ENCODE measurements around the gene SLC13A5.
"Not testable (repeated sequence)": the region's sequence is repeated elsewhere in the genome, so short reads cannot be mapped to it uniquely, and the experiment has no call there.

SLC13A5 gene

DNA sequence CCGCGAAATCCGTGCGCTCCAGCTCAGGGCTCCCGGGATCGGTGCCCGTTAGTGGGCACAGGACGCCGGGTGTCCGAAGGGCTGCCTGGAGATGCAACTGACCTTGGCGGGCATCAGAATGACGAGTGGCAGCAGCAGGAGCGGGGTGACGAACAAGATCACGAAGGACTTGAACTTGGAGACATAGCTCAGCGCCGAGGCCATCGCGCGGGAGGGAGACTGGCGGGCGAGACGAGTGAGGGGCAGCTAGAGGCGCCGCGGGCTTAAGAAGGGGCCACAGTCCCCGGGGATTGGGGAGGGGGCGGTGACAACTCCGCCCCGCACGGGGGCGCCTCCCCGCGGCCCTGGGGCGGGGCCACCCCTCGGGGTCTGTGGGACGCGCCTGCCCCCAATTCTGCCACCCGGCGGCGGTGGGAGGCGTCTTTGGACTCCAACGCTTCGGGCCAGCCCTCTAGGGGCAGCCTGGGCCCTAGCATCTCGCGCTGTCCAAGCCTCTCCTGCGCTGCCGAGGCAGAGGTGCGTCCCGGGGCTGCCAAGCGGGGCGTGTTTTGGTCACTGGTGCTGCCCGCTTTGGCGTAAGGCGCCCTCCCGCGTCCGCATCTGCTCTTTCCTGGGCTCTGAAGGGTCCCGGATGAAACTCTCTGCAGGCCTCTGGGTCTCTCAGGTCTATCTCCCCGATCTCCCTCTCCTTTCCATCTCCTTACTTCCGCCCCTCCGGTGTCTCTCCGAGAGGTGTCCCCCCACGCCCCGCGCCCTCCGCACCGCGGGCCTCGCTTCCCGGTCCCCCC lies at the start of gene SLC13A5:
Gene SLC13A5, minus strand, starts transcription at position 240 of the 788 bp plus-strand sequence. Its CDS starts 36 bp downstream, at position 204.
- in situ Hi-C loops (cut with MboI; ENCODE audit: low sequenced_read_pairs), result no loop called here
- H3K36me3 ChIP-seq (replicated peaks), result no peaks in the 10 kb centered on the region
- H3K9me3 ChIP-seq, result no peaks in the 10 kb centered on the region
- H3K4me1 ChIP-seq, result no peaks in the 10 kb centered on the region
- peak; percentile 18 to 71 for DNase-seq (ENCODE audit: low spot score in 2 of 2)
- no peaks in the 10 kb centered on the region for H3K27me3 ChIP-seq (ENCODE audit: low read depth)
- peak within 1 kb of the TSS; percentile 14 for H3K4me3 ChIP-seq

GRCh38 chr17:6761779-6762178 lies 48.6 kb upstream of the SLC13A5 start:
- no peaks in the 10 kb centered on the region for H3K27me3 ChIP-seq (ENCODE audit: low read depth)

GRCh38 chr17:6757747-6758146 lies 44.6 kb upstream of the SLC13A5 start:
- no peaks in the 10 kb centered on the region for H3K36me3 ChIP-seq (replicated peaks)
- H3K4me3 ChIP-seq, result no peak overlapping the region

More at GRCh38 chr17:6761779-6762178, 48.6 kb upstream of the SLC13A5 start:
- no peaks in the 10 kb centered on the region for H3K4me1 ChIP-seq
- H3K36me3 ChIP-seq (replicated peaks), result no peaks in the 10 kb centered on the region
- no peaks in the 10 kb centered on the region for H3K9me3 ChIP-seq
- DNase-seq (ENCODE audit: low spot score in 2 of 2), result no peak
- no peak overlapping the region for H3K4me3 ChIP-seq
- in situ Hi-C loops (cut with MboI; ENCODE audit: low sequenced_read_pairs), result no loop called here

GRCh38 chr17:6756425-6757031 lies 43.4 kb upstream of the SLC13A5 start:
- Histone ChIP-seq H3K27me3 (ENCODE audit: low read depth) (no peaks in the 10 kb centered on the region), H3K4me1 (no peaks in the 10 kb centered on the region), H3K36me3 (replicated peaks) (no peaks in the 10 kb centered on the region), H3K9me3 (no peaks in the 10 kb centered on the region), H3K4me3 (no peak overlapping the region)
- DNase-seq (ENCODE audit: low spot score in 2 of 2), result no peak
- in situ Hi-C loops (cut with MboI; ENCODE audit: low sequenced_read_pairs), result no loop called here

More at GRCh38 chr17:6757747-6758146, 44.6 kb upstream of the SLC13A5 start:
- DNase-seq (ENCODE audit: low spot score in 2 of 2), result no peak
- no peaks in the 10 kb centered on the region for H3K27me3 ChIP-seq (ENCODE audit: low read depth)
- no peaks in the 10 kb centered on the region for H3K4me1 ChIP-seq
- no peaks in the 10 kb centered on the region for H3K9me3 ChIP-seq
- in situ Hi-C loops (cut with MboI; ENCODE audit: low sequenced_read_pairs), result no loop called here

- in situ Hi-C loops (cut with MboI; ENCODE audit: low sequenced_read_pairs), result no loop called here
- Histone ChIP-seq H3K27me3 (ENCODE audit: low read depth) (no peaks in the 10 kb centered on the region; the same call in 1 of the 2 replicates), H3K36me3 (replicated peaks) (no peaks in the 10 kb centered on the region), H3K9me3 (no peaks in the 10 kb centered on the region), H3K4me1 (no peaks in the 10 kb centered on the region), H3K4me3 (no peak within 1 kb of the TSS)
- no peak for DNase-seq (ENCODE audit: low spot score in 2 of 2)
Measured at GRCh38 chr17:6755731-6756184, 42.6 kb upstream of the SLC13A5 start, which contains the start of gene XAF1. Gene XAF1, plus strand, starts transcription at chr17:6756046. Its CDS starts 33 bp downstream, at chr17:6756079.

- Histone ChIP-seq H3K27me3 (ENCODE audit: low read depth) (peaks cover 4% of the 10 kb centered on the region; the same call in 1 of the 2 replicates), H3K4me1 (no peaks in the 10 kb centered on the region), H3K4me3 (no peak overlapping the region), H3K36me3 (replicated peaks) (no peaks in the 10 kb centered on the region), H3K9me3 (no peaks in the 10 kb centered on the region)
- no peak for DNase-seq (ENCODE audit: low spot score in 2 of 2)
- in situ Hi-C loops (cut with MboI; ENCODE audit: low sequenced_read_pairs), result no loop called here
Measured at GRCh38 chr17:6755281-6755680, 42.1 kb upstream of the SLC13A5 start.

GRCh38 chr17:6753546-6753945 lies 40.4 kb upstream of the SLC13A5 start:
- H3K4me3 ChIP-seq, result no peak overlapping the region

GRCh38 chr17:6753006-6753445 lies 39.9 kb upstream of the SLC13A5 start:
- no peak for DNase-seq (ENCODE audit: low spot score in 2 of 2)
- no peaks in the 10 kb centered on the region for H3K36me3 ChIP-seq (replicated peaks)
- no peak overlapping the region for H3K4me3 ChIP-seq
- in situ Hi-C loops (cut with MboI; ENCODE audit: low sequenced_read_pairs), result no loop called here
- no peaks in the 10 kb centered on the region for H3K9me3 ChIP-seq
- H3K4me1 ChIP-seq, result no peaks in the 10 kb centered on the region
- peaks cover 4% of the 10 kb centered on the region; the same call in 1 of the 2 replicates for H3K27me3 ChIP-seq (ENCODE audit: low read depth)

More at GRCh38 chr17:6753546-6753945, 40.4 kb upstream of the SLC13A5 start:
- Histone ChIP-seq H3K9me3 (no peaks in the 10 kb centered on the region), H3K27me3 (ENCODE audit: low read depth) (peaks cover 4% of the 10 kb centered on the region; the same call in 1 of the 2 replicates), H3K4me1 (no peaks in the 10 kb centered on the region), H3K36me3 (replicated peaks) (no peaks in the 10 kb centered on the region)
- DNase-seq (ENCODE audit: low spot score in 2 of 2), result no peak
- in situ Hi-C loops (cut with MboI; ENCODE audit: low sequenced_read_pairs), result no loop called here

GRCh38 chr17:6752068-6752909 lies 39.1 kb upstream of the SLC13A5 start:
- Histone ChIP-seq H3K27me3 (ENCODE audit: low read depth) (peaks cover 4% of the 10 kb centered on the region; the same call in 1 of the 2 replicates), H3K4me1 (no peaks in the 10 kb centered on the region), H3K4me3 (no peak overlapping the region), H3K36me3 (replicated peaks) (no peaks in the 10 kb centered on the region), H3K9me3 (no peaks in the 10 kb centered on the region)
- no peak for DNase-seq (ENCODE audit: low spot score in 2 of 2)
- in situ Hi-C loops (cut with MboI; ENCODE audit: low sequenced_read_pairs), result no loop called here

GRCh38 chr17:6749519-6749918 lies 36.4 kb upstream of the SLC13A5 start:
- H3K36me3 ChIP-seq (replicated peaks), result no peaks in the 10 kb centered on the region
- no peak for DNase-seq (ENCODE audit: low spot score in 2 of 2)
- H3K27me3 ChIP-seq (ENCODE audit: low read depth), result peaks cover 4% of the 10 kb centered on the region; the same call in 1 of the 2 replicates
- no peaks in the 10 kb centered on the region for H3K4me1 ChIP-seq
- no peak overlapping the region for H3K4me3 ChIP-seq
- H3K9me3 ChIP-seq, result no peaks in the 10 kb centered on the region
- in situ Hi-C loops (cut with MboI; ENCODE audit: low sequenced_read_pairs), result no loop called here

- in situ Hi-C loops (cut with MboI; ENCODE audit: low sequenced_read_pairs), result no loop called here
Measured at GRCh38 chr17:6748617-6749016, 35.4 kb upstream of the SLC13A5 start.

DNA sequence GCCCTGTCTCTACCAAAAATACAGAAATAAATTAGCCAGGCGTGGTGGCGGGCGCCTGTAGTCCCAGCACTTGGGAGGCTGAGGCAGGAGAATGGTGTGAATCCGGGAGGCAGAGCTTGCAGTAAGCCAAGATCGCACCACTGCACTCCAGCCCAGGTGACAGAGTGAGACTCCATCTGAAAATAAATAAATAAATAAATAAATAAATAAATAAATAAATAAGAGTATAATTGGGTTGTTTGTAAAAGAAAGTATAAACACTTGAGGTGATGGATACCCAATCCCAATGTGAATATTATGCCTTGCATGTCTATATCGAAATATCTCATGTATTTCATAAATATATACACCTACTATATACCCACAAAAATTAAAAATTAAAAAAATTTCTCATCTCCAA lies 33.5 kb upstream of the SLC13A5 start:
- H3K4me3 ChIP-seq; H3K36me3 ChIP-seq (replicated peaks); H3K9me3 ChIP-seq; in situ Hi-C loops (cut with MboI; ENCODE audit: low sequenced_read_pairs); H3K27me3 ChIP-seq (ENCODE audit: low read depth); H3K4me1 ChIP-seq; DNase-seq (ENCODE audit: low spot score in 2 of 2): not testable (repeated sequence)

More at GRCh38 chr17:6748617-6749016, 35.4 kb upstream of the SLC13A5 start:
- DNase-seq (ENCODE audit: low spot score in 2 of 2), result no peak
- H3K4me1 ChIP-seq, result no peaks in the 10 kb centered on the region
- H3K4me3 ChIP-seq, result no peak overlapping the region
- H3K27me3 ChIP-seq (ENCODE audit: low read depth), result peaks cover 4% of the 10 kb centered on the region; the same call in 1 of the 2 replicates
- H3K9me3 ChIP-seq, result no peaks in the 10 kb centered on the region
- H3K36me3 ChIP-seq (replicated peaks), result no peaks in the 10 kb centered on the region

GRCh38 chr17:6729531-6729930 lies 16.4 kb upstream of the SLC13A5 start:
- DNase-seq (ENCODE audit: low spot score in 2 of 2), result no peak
- H3K36me3 ChIP-seq (replicated peaks), result no peaks in the 10 kb centered on the region
- no peaks in the 10 kb centered on the region for H3K4me1 ChIP-seq
- H3K9me3 ChIP-seq, result no peaks in the 10 kb centered on the region
- no peak overlapping the region for H3K4me3 ChIP-seq
- in situ Hi-C loops (cut with MboI; ENCODE audit: low sequenced_read_pairs), result no loop called here
- H3K27me3 ChIP-seq (ENCODE audit: low read depth), result no peaks in the 10 kb centered on the region

All from HAP-1 (cell line).